Ishikawa (cell line): ENCODE results near the gene TMEM42.

Source experiments
- CEBPB ChIP-seq: IDR thresholded peaks from 2 replicates; pipeline ENCODE4 v1.6.1; 2012
- CREB1 ChIP-seq: IDR thresholded peaks from 2 replicates; pipeline ENCODE4 v1.6.1; 2012; ENCODE audit warnings: low read depth
- EGR1 ChIP-seq: IDR thresholded peaks from 2 replicates; pipeline ENCODE4 v1.6.1; 2012
- EP300 ChIP-seq: IDR thresholded peaks from 2 replicates; pipeline ENCODE4 v1.6.1; 2012; ENCODE audit warnings: borderline replicate concordance
- FOXM1 ChIP-seq: IDR thresholded peaks from 2 replicates; pipeline ENCODE4 v1.6.1; 2012; ENCODE audit warnings: low read depth, borderline replicate concordance
- NFIC ChIP-seq: IDR thresholded peaks from 2 replicates; pipeline ENCODE4 v1.6.1; 2012
- RAD21 ChIP-seq: IDR thresholded peaks from 2 replicates; pipeline ENCODE4 v1.6.1; 2012; ENCODE audit warnings: low read depth
- REST ChIP-seq: IDR thresholded peaks from 2 replicates; pipeline ENCODE4 v1.6.1; 2012; ENCODE audit warnings: low read depth, mild to moderate bottlenecking
- TAF1 ChIP-seq: IDR thresholded peaks from 2 replicates; pipeline ENCODE4 v1.6.1; 2012; ENCODE audit warnings: low read depth, mild to moderate bottlenecking
- TCF12 ChIP-seq: IDR thresholded peaks from 2 replicates; pipeline ENCODE4 v1.6.1; 2012; ENCODE audit warnings: low read depth
- TEAD4 ChIP-seq: IDR thresholded peaks from 2 replicates; pipeline ENCODE4 v1.6.1; 2012
- USF1 ChIP-seq: IDR thresholded peaks from 2 replicates; pipeline ENCODE4 v1.6.1; 2012
- YY1 ChIP-seq: IDR thresholded peaks from 2 replicates; pipeline ENCODE4 v1.6.1; 2012; ENCODE audit warnings: low read depth
- ZBTB7A ChIP-seq: IDR thresholded peaks from 2 replicates; pipeline ENCODE4 v1.6.1; 2012; ENCODE audit warnings: low read depth
- TF ChIP-seq, protein P1 (sequence below): IDR thresholded peaks from 2 replicates; pipeline ENCODE4 v1.6.1; 2012

Gene TMEM42

DNA sequence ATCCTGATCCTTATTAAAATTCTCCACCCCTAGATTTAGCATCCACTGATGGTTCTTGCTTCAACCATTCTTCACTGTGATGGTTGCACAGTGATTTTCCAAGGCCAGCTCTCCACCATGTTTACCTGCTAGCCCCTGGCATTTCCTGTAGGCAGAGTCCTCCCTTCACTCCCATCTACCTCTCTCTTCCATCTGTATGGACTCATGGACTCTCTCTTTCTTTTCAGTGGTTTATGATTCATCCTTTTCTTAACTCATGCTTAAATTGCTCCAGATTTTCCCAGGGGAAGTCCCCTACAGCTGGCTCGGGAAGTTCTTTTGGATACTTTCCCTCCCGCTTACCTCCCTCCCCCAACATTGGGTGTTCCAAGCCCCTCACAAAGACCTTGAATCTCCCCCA is 31.4 kb downstream of the TMEM42 start:
- TF ChIP-seq, protein P1, sequence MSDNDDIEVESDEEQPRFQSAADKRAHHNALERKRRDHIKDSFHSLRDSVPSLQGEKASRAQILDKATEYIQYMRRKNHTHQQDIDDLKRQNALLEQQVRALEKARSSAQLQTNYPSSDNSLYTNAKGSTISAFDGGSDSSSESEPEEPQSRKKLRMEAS: no peak
- TF ChIP-seq USF1: no peak
- TF ChIP-seq CEBPB: no peak
- no peak for TF ChIP-seq TCF12
- TF ChIP-seq YY1: no peak
- TF ChIP-seq ZBTB7A: no peak
- no peak for TF ChIP-seq EP300
- no peak for TF ChIP-seq NFIC
- TF ChIP-seq EGR1: no peak
- TF ChIP-seq REST: no peak
- no peak for TF ChIP-seq RAD21

DNA sequence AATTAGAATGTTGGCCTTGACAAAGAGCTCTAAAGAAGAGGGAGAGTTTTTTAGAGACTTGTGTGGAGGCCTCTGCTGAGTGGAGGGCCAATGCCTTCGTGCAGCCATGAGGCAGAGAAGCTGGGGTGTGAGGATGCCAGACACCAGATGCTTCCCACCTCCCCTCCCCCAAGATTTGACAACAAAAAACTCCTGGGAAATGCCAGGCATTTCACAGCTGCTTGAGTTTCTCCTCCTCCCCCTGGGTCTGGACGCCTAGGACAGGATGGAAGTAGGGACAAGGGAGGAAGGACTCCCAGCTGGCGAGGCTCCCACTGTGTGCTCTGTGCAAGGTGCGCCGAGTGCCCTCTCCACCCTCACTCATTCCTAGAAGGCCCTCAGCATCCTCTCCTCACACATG is 32.8 kb downstream of the TMEM42 start:
- TF ChIP-seq TEAD4 (no peak), USF1 (no peak), YY1 (no peak)
- TF ChIP-seq, protein P1: no peak

DNA sequence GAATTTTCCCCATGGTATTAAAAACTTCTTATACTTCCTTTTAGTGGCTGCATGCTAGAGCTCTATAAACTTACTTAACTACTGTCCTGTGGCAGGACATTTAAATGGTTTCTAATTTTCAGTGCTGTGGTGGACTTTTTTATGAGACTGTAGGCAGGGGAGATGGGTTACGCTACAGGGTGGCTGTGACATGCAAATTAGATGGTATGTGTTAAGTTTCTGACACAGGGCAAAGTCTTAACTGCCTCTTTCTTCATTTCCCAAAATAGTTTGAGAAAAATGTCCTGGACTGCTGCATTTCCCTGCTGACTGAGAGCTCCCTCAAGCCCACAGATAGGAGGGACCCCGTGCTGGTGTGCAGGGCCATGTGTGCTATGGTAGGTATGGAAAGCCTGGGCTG is 34.7 kb downstream of the TMEM42 start:
- no peak for TF ChIP-seq ZBTB7A
- no peak for TF ChIP-seq TEAD4
- TF ChIP-seq CEBPB: no peak
- TF ChIP-seq USF1: no peak
- TF ChIP-seq REST: no peak
- TF ChIP-seq, protein P1: no peak
- no peak for TF ChIP-seq FOXM1
- no peak for TF ChIP-seq TAF1
- TF ChIP-seq RAD21: no peak
- TF ChIP-seq CREB1: no peak
- no peak for TF ChIP-seq YY1
- TF ChIP-seq EP300: no peak
- no peak for TF ChIP-seq NFIC
- no peak for TF ChIP-seq EGR1
- TF ChIP-seq TCF12: no peak

DNA sequence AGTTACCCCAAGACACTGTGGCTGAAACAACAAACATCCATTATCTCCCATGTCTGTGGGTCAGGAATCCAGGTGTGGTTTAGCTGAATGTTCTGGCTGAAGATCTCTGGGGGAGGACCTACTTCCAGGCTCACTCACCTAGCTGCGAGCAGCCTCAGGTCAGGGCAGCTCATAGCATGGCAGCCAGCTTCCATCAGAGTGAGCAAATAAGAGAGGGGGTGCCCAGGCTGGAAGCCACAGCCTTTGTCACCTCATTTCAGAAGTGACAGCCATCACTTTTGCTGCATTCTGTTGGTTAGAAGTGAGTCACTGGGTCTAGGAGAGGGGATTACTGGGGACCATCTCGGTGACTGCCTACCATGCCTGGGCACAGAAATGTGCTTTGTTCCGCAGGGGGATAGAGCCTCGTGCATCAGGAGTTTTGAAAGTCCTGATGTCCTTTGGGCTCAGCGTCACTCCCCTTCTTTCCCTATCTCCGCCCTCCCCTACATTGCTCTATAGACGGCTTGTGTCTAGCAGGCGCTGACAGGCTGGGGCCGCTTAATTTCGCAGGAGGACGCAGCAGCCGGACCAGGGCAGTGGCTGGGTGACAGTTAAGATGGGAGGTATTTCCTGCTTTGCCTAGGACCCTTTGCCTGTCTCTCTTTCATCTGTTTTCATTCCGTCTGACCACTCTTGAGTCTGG is 38.1 kb downstream of the TMEM42 start:
- TF ChIP-seq USF1 (no peak), CREB1 (no peak)

GRCh38 chr3:44902628-44903027 is 40.9 kb downstream of the TMEM42 start:
- TF ChIP-seq, protein P1: no peak
- no peak for TF ChIP-seq TAF1
- TF ChIP-seq FOXM1: no peak
- TF ChIP-seq CREB1: no peak
- no peak for TF ChIP-seq USF1
- no peak for TF ChIP-seq ZBTB7A
- no peak for TF ChIP-seq NFIC
- no peak for TF ChIP-seq RAD21
